Measurements from ENCODE around the gene SLC36A1. TPM values are rescaled to one million over a fixed set of nuclear protein-coding genes. Genes with fewer than 3 reads are reported as not detected.
A peak's percentile ranks its signal among the peaks of the same experiment; 100 is the strongest.

The SLC36A1 gene
- total and polyA plus RNA-seq, 11 donors: 1.2 to 18.8 (median 2.8) TPM

DNA sequence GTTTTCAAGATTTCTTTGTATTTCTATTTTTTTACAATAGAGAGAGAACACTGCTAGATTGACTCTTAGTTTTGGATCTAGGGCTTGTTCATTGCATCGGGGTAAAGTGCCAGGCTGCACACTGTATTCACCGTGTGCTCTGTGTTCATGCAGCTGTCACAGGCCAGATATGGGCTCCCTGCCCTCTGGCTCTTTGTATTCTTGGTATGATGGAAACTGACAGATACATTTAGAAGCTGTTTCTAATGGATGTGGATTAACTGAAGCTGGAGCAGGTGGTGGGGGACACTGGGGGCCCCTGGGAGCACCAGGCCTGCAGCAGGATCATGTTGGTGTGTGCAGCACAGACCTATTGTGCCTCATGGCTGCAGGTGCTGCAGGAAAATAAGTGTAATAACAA, 28.0 kb downstream of the SLC36A1 start:
- TF ChIP-seq CTCF (IDR thresholded peaks at IDR 0.05) (no peak), POLR2A (IDR thresholded peaks at IDR 0.05) (no peak)
- H3K27ac ChIP-seq: no peak overlapping the region
- H3K36me3 ChIP-seq: peaks cover 0 to 93% (median 32%) of the 10 kb centered on the region in 9 donors
- WGBS, 4 donors: 40 to 68% (median 63%) methylated on average over 2 of the region's 2 CpGs
- intact Hi-C loops (cut with DNase I): no loop called here
- no peaks in the 10 kb centered on the region for H3K27me3 ChIP-seq
- no peak overlapping the region for H3K4me3 ChIP-seq
- no peak for DNase-seq
- ATAC-seq: no peak
- H3K4me1 ChIP-seq: peaks cover 0 to 7% (median 0%) of the 10 kb centered on the region in 12 donors
- H3K9me3 ChIP-seq: no peaks in the 10 kb centered on the region

DNA sequence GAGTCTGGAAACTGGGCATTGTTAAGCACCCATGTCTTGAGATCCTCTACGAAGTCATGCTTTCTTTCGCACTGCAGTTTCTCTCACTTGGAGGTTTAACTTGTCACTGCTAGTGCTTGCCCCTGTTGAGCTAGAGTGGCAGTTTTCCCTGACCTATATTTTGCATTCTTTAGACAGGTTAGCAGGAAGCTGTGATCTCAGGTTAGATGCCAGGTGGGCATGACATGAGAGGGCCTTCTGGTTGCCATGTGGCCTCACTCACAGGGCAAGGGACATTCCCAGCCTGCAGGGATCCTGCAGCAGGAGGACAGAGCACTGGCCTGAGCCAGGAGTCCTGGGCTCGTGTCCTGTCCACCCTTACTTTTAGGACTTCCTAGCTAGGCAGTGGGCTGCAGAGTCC, 28.6 kb downstream of the SLC36A1 start:
- intact Hi-C loops (cut with DNase I): no loop called here
- no peak for DNase-seq
- no peak overlapping the region for H3K4me3 ChIP-seq
- TF ChIP-seq POLR2A (IDR thresholded peaks at IDR 0.05) (no peak), CTCF (IDR thresholded peaks at IDR 0.05) (no peak)
- H3K9me3 ChIP-seq: no peaks in the 10 kb centered on the region
- H3K36me3 ChIP-seq: peaks cover 0 to 93% (median 27%) of the 10 kb centered on the region in 9 donors
- 90 to 97% (median 93%) methylated on average over 3 of the region's 3 CpGs for WGBS, 4 donors
- peaks cover 0 to 13% (median 0%) of the 10 kb centered on the region in 12 donors for H3K4me1 ChIP-seq
- H3K27ac ChIP-seq: no peak overlapping the region
- no peak for ATAC-seq
- no peaks in the 10 kb centered on the region for H3K27me3 ChIP-seq

DNA sequence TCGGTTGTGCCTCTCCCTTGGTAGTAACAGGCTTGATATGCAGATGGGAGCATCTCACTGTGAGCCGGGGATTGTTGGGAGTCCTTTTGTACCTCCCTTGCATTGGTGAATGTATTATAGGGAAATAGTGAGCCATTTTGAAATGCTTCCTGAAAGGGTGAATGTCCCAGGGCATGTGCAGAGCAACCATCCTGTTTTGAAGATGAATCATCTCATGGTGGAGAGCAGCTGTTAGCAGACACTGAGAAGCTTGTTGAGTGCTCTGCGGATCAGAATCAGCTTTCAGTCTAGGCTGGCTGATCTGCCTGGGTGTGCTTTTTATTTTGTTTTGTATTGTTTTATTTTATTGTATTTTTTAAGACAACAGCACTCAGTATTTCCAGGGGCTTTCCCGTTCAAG, 29.7 kb downstream of the SLC36A1 start:
- intact Hi-C loops (cut with DNase I): no loop called here
- ATAC-seq (no peak), DNase-seq (no peak)
- WGBS, 4 donors: 89 to 91% (median 91%) methylated on average over 4 of the region's 4 CpGs
- Histone ChIP-seq H3K9me3 (no peaks in the 10 kb centered on the region), H3K4me3 (no peak overlapping the region), H3K27ac (no peak overlapping the region), H3K36me3 (peaks cover 0 to 93% (median 26%) of the 10 kb centered on the region in 9 donors), H3K27me3 (no peaks in the 10 kb centered on the region), H3K4me1 (peaks cover 0 to 13% (median 0%) of the 10 kb centered on the region in 12 donors)
- TF ChIP-seq POLR2A (IDR thresholded peaks at IDR 0.05): no peak

GRCh38 chr5:151480384-151481293, 33.2 kb downstream of the SLC36A1 start:
- Histone ChIP-seq H3K36me3 (peaks cover 0 to 82% (median 31%) of the 10 kb centered on the region in 9 donors), H3K4me3 (no peak overlapping the region), H3K4me1 (peaks cover 0 to 25% (median 0%) of the 10 kb centered on the region in 12 donors), H3K9me3 (no peaks in the 10 kb centered on the region), H3K27ac (peak overlapping the region in 2 of 12 donors; percentile 23 to 41), H3K27me3 (no peaks in the 10 kb centered on the region)
- intact Hi-C loops (cut with DNase I): no loop called here
- DNase-seq: no peak
- 65 to 71% (median 67%) methylated on average over 7 of the region's 7 CpGs for WGBS, 4 donors
- no peak for TF ChIP-seq CTCF (IDR thresholded peaks at IDR 0.05)
- TF ChIP-seq POLR2A (IDR thresholded peaks at IDR 0.05): no peak
- ATAC-seq: peak in 3 of 4 donors; percentile 54 to 86 (median 55)

All from heart left ventricle (tissue), 16 donors.